IMR-90 (cell line): ENCODE results near the gene COL4A1.

Source experiments
- POLR2A ChIP-seq: IDR thresholded peaks from 2 replicates; pipeline ENCODE4 v1.6.1; 2012; ENCODE audit warnings: mild to moderate bottlenecking, low read depth, low read length
- RCOR1 ChIP-seq: IDR thresholded peaks from 2 replicates; pipeline ENCODE4 v1.6.1; 2012; ENCODE audit warnings: mild to moderate bottlenecking, low read length, improper control_type of control experiment; ENCODE audit not compliant: insufficient replicate concordance
- TF ChIP-seq, protein P1 (sequence below): conservative IDR thresholded peaks from 2 replicates; pipeline ENCODE4 v1.5.1; 2012; ENCODE audit warnings: mild to moderate bottlenecking, low read depth, low read length, improper control_type of control experiment

DNA sequence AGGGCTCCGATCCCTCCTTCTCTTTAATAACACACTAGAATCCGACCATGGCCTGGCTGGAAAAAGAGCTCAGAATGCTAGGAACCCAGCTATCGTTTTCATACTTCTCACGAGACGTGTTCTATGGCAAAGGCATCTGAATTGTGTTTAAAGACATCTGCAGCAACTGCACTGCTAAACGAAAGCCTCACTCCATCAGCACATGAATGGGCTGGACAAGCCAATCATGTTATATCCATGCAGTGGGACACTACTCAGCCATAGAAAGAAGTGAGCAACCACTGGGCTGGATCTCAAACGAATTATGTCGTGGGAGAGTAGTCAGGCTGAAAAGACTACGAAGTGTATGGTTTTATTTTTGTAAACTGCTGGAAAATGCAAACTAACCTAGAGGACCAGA, 136.1 kb downstream of the COL4A1 start:
- no peak for TF ChIP-seq RCOR1
- no peak for TF ChIP-seq POLR2A
- TF ChIP-seq, protein P1, sequence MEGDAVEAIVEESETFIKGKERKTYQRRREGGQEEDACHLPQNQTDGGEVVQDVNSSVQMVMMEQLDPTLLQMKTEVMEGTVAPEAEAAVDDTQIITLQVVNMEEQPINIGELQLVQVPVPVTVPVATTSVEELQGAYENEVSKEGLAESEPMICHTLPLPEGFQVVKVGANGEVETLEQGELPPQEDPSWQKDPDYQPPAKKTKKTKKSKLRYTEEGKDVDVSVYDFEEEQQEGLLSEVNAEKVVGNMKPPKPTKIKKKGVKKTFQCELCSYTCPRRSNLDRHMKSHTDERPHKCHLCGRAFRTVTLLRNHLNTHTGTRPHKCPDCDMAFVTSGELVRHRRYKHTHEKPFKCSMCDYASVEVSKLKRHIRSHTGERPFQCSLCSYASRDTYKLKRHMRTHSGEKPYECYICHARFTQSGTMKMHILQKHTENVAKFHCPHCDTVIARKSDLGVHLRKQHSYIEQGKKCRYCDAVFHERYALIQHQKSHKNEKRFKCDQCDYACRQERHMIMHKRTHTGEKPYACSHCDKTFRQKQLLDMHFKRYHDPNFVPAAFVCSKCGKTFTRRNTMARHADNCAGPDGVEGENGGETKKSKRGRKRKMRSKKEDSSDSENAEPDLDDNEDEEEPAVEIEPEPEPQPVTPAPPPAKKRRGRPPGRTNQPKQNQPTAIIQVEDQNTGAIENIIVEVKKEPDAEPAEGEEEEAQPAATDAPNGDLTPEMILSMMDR: no peak
